Subcutaneous adipose tissue (tissue), 4 donors: Measurements from ENCODE around the gene PDE1C. TPM values are rescaled to one million over a fixed set of nuclear protein-coding genes. Genes with fewer than 3 reads are reported as not detected.

ENCODE experiments used
- CTCF ChIP-seq: fragments of 450-650 bp; IDR thresholded peaks from one replicate; pipeline ENCODE4 v1.5.1; 2016; ENCODE audit warnings: low read depth, mild to moderate bottlenecking, control low read depth, antibody characterized with exemption, moderate library complexity
- total RNA-seq, 4 donors: library from RNA; depleted of rRNA; stranded (reverse); fragments of >200 nt; gene quantifications; one replicate each; pipeline ENCODE4 v1.1.0, GENCODE V29; 2016

The PDE1C gene
- total RNA-seq, 4 donors from 2014 or later = 1.3 to 6.1 (median 3.0) TPM

- TF ChIP-seq CTCF = no peak
Measured at GRCh38 chr7:32044739-32045138, 25.5 kb downstream of the PDE1C start.

- no peak for TF ChIP-seq CTCF
Measured at GRCh38 chr7:32043688-32044087, 26.5 kb downstream of the PDE1C start.

- TF ChIP-seq CTCF = no peak
Measured at GRCh38 chr7:32042900-32043299, 27.3 kb downstream of the PDE1C start.

GRCh38 chr7:32039000-32039756 lies 31.0 kb downstream of the PDE1C start:
- TF ChIP-seq CTCF = no peak

- TF ChIP-seq CTCF = no peak
Measured at GRCh38 chr7:32037650-32038198, 32.5 kb downstream of the PDE1C start.

- no peak for TF ChIP-seq CTCF
Measured at GRCh38 chr7:32036557-32036956, 33.6 kb downstream of the PDE1C start.

GRCh38 chr7:32034052-32034451 lies 36.2 kb downstream of the PDE1C start:
- TF ChIP-seq CTCF = no peak
